GM15510 (cell line): ENCODE data around the gene OR52W1.

Source experiments
- POLR2A ChIP-seq: IDR thresholded peaks from 3 replicates; pipeline ENCODE4 v1.6.1; 2011; ENCODE audit warnings: borderline replicate concordance; ENCODE audit not compliant: insufficient read length; ENCODE audit errors: extremely low read depth

The OR52W1 gene

DNA sequence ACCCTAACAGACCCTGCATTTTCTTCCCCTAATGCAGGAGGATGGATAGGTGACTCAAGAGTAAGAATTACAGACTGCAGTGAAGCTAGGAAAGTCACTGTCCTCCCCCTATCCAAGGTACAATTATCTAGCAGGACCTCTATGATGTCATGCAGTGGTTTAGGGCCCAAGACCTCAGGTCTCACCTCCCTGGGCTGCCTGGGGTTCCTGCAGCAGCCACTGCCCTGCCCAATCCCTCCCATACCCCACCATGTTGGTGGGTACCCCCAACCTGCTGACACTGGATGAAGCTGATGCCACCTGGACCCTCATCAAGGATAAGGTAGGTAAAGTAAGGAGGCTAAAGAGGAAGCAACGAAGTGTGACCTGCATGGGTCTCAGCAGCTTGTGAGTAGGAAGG is 6.3 kb downstream of the OR52W1 start, which contains the start of gene C11orf42:
Gene C11orf42, plus strand, starts transcription at position 192 of the 400 bp plus-strand sequence. Its CDS starts 59 bp downstream, at position 251.
- TF ChIP-seq POLR2A = no peak

DNA sequence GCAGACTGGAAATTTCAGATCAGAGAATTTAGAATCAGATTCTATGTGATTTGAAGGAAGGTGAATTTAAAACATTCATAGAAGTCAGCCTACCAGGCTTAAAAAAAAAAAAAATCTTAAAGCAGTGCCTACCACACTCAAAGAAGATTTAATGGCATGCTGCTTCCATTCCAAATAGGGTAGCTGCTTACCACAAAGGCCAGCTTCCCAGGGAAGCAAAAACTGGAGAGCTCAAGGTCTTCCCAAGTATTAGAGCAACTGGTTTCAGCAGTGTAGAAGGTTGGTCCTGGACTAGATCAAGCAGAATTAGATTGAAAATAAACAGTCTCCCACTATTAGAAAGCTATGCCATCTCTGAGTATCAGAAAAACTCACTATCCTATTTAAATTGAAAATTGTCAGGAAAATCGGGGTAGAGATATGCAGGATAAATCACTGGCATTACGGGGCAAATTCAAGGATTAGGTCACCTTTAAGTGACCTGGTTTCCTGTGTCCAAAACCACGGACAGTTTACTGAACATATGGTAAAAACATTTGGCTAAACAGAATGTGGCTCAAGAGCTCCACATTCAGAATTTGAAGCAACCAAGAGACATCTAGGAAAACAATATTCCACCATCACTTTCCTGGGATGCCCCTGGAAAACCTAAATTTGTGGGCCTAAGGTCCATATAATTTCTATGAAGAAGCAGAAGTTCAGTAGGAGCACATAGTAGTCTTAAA is 7.6 kb downstream of the OR52W1 start:
- TF ChIP-seq POLR2A = no peak

DNA sequence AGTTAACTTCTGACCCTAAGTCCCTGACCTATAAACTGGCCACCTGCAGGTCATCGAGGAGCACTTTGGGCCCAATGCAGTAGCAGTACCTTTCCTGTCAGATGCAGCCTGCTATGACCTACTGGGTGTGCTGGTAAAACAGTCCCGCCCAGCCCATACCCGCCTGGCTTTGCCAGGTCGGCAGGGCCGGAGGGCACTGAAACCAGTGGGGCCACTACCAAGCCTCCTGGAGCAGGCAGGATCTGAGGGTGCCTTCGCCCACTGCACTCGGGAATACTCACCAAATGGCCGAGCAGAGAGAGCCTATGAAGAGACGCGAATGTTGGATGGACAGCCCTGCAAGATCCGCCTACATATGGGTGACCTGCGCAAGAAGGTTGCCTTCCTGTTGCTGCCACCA is 10.8 kb downstream of the OR52W1 start:
- TF ChIP-seq POLR2A = no peak

DNA sequence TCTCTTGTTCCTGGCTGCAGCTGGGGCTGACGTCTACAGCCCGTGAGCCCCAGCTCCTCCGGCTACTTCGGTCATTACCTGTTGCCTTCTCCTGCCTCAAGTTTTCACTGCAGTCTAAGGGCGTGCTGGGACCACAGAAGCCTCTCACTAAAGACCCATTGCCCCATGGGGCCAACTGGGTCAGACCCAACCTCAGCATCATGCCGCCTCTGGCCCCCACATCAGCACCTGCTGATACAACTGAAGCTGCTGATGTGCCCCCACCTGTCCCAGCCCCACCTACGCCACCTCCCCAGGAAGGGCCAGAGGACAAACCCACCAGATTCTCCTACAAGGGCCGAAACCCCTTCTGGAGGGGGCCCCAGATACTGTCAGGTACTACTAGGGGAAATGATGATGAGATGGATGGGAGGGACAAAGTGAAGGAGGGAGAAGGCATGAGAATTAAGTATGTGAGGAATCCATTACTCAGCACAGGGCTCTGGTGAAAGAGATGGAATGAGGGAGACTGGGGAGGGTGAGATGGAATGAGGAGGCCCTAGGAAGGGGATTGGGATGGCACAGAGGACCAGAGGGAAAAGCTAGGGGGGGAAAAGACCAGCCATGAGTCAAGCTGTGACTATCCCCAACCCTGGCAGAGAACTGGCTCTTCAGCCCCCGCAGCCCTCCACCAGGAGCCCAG is 11.4 kb downstream of the OR52W1 start:
- no peak for TF ChIP-seq POLR2A

DNA sequence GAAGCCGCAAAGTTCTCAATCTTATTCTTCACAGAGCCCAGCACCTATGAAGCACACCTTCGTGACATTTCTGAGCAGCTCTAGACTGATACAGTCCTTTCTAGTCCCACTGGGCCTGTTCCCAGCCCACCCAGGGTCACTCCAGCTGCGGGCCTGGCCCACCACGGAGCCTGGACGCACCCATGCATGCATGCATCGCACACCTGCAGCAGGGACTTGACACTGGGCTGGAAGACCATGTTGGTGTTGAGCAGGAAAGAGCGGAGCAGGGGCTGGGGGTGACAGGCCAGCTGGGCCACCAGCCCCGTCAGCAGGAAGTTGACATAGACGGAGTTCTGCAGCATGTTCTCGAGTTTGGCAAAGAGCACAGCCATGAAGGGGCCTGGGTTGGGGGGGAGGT is 15.5 kb downstream of the OR52W1 start:
- TF ChIP-seq POLR2A = no peak

DNA sequence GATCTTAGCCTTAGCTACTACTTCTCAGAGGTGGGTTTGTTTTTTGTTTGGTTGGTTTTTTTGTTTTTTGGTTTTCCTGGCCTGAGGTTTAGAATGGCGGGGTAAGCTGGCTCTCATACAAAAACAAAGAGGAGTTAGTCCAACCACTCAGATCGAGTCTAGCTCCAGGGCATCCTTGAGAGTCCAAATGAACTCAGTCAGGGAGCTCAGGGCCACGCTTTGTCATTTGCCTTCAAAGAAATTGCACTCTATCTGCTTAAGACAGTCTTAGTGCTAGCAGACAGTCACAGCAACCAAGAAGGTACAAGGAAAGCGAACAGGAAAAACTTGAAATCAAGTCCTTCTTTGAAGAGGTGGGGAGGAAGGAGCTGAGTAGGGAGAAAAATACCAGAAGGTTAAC is 17.5 kb downstream of the OR52W1 start:
- TF ChIP-seq POLR2A = no peak

DNA sequence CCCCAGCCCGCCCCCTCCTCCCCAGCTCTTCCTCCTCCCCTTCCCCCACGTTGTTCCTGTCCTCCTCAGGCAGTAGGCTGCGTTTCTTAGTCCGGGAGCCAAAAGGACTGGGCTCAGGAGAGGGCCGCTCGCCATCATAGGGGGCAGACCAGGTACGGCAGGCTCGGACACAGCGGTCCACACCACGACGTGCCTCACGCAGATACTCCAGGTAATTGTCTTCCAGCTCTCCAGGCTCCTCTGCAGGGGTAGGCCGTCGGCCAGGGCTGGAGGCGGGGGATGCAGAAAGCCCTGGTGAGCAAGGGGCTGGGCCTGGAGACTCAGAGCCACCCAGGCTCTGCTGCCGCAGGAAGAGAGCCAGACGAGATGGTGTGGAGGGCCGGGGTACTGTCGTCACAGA is 18.7 kb downstream of the OR52W1 start:
- TF ChIP-seq POLR2A = no peak

DNA sequence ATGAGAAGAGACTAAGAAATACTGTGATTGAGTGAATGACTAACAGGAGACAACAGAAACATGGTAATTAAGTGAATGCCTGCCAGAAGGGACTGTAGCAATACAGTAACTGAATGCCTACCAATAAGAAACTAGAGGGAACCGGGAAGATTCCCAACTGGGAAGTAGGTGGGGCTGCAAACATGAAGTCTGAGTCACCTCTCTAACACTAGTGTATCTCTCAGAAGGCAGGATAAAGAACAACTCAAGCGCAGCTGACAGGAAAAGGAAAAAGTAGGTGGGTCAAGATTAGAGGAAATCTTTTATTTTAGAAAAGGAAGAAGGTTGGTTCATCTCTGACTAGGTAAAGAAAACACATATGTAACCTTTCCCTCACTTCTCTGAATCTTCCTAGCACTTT is 20.3 kb downstream of the OR52W1 start:
- TF ChIP-seq POLR2A = no peak

DNA sequence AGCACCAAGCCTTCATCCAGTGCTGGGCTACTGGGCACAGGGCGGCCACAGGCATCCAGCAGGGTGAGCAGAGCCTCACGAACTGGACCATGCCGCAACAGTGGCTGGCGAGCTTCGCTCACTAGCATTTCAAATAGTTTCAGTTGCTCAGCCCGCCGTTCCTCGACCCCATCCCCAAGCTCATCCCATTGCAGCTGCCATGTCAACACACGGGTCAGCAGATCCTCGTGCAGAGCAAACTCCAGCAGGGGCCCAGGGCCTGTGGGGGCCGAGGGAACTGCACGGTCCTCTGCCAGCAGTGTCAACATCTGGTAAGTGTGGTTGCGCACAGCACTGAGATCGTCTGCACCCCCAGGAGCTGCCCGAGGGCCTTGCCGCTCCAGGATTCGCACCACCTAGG is 24.8 kb downstream of the OR52W1 start:
- TF ChIP-seq POLR2A = no peak

DNA sequence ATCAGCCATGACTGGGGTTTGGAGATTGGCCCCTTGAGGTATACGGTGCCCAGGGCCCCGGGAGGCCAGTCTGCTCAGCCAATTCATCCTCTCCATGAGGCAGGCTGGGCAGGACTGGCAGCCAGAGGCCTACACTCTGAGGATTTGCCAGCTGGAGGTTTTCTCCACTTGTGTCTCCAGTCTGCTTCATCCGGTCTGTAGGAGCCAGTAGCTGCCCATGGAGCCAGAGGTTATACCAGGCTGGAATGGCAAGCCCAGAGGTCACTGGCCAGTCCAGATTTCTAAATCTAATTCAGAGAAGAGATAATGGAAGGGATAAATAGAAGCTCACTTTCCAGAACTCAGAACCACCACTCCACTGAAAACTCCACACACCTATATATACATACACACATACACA is 25.4 kb downstream of the OR52W1 start:
- no peak for TF ChIP-seq POLR2A

DNA sequence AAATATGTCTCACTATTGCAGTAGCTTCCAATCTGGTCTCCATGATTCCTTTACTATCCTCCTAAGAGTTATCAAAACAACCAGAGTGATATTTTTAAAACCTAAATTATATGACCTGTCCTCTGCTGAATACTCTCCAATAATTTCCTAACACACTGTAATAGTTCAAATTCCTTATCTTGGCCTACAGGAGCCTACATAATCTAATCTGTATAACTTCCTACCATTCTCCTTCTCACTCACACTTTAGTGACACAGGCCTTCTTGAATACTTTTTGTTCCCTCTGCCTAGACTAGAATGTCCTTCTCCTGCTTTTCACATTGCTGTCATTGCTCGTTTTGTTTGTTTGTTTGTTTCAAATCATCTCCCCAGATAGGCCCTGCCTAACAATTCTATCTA is 26.0 kb downstream of the OR52W1 start:
- no peak for TF ChIP-seq POLR2A

DNA sequence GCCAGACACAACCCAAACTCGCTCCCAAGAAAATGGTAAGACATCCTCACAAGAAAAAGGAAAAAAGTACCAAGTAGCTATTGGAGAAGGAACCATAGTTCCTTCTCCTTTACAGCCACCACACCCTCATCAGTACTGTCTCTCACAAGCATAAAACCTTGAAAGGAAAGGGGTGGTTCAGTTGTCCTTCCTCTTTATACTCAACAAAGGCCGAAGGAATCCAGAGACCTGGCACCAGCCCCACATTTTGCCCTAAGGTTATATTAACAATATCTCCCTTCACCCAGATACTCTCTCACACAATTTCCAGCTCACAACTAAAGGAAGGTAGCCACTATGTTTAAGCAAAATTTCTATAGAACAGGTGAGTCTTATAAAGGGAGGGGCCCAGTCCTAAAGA is 26.9 kb downstream of the OR52W1 start:
- no peak for TF ChIP-seq POLR2A

DNA sequence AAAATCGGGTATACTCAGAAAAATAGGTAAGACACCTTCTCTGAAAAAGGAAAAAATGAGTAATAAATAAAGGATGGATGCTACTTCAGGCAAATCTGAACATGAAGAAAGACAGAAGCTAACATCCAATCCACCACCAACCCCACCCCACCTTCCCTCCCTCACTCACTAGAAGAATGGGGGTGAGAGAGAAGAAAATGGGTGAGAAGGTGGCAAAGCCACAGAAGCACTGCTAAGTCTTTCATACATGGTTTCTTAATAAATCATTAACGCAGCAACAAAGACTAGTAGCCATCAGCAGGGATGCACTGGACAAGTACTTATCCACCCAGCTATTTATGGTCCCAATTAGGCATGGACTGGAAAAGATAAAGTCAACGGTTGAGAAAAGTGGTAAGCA is 29.5 kb downstream of the OR52W1 start:
- TF ChIP-seq POLR2A = no peak

DNA sequence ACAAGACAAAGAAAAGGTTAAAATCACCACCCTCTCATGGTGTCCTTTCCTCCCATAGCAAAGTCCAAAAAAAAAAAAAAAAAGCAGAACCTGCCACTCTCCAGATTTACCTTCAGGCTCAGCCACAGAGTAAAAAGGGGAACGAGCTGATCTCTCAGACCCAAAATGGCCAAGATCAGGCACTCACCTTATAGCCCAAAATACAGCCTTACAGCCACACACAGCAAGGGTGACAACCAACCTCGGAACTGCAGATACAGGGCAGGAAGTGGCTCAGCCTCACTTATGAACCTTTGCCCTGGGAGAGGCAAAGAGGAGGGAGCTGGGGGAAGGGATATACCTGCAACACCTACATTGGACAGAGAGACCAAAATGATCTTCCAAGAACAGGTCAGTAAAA is 30.9 kb downstream of the OR52W1 start:
- TF ChIP-seq POLR2A = no peak

DNA sequence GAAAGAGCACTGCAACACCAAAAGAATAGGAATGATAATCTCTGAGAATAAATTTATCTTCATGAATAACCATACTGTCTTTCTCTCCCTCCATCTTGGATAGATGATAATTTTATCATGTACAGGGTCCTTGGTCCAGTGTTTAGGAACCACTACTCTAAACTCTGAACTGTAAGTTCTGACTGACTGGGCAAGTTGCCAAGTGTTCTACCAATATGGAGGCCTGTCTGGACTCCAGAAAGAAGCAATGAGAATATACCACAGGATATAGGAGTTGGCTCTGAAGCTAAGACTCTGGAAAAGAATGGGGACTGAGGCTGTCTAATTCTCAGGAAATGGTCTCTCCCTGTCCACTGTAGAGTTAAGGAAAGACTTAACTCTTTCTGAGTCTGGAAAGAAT is 33.9 kb downstream of the OR52W1 start:
- TF ChIP-seq POLR2A = no peak

DNA sequence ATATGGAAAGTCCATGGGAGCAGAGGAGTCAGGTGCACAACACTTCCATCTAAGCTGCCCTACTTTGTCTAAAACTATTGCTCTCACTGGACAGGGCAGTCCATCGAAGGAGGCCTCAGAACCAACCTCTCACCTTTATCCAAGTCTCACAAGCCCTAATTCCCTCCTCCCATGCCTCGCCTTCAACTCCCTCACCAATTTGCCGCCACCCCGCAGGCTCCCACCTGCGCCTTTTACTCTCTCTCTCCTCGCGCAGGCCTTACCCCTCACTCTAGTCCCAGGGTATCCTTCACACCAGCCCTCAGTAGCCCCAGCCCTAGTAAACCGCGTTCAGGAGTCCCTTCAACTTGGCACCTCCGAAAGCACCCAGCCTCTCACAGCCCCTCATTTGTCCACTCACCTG is 35.0 kb downstream of the OR52W1 start:
- TF ChIP-seq POLR2A = no peak
